ENCODE results near the gene CLIP1.
"Not testable (repeated sequence)": the region's sequence is repeated elsewhere in the genome, so short reads cannot be mapped to it uniquely, and the experiment has no call there.

Gene CLIP1
- 129 reads per million, percentile 87 among the genes with 10 or more reads in this experiment for total RNA-seq

GRCh38 chr12:122421821-122422729 lies at the start of gene CLIP1:
Gene CLIP1, minus strand, starts transcription at chr12:122422669. Its CDS starts 42,217 bp downstream, at chr12:122380452.
- peak; percentile 38 for DNase-seq

- no peak for DNase-seq
Observed at GRCh38 chr12:122471324-122472226, 49.1 kb upstream of the CLIP1 start.

- DNase-seq: not testable (repeated sequence)
Observed at GRCh38 chr12:122470576-122470975, 48.1 kb upstream of the CLIP1 start.

- not testable (repeated sequence) for DNase-seq
Observed at GRCh38 chr12:122469856-122470255, 47.4 kb upstream of the CLIP1 start.

- DNase-seq: no peak
Observed at GRCh38 chr12:122467983-122468382, 45.5 kb upstream of the CLIP1 start.

- DNase-seq: not testable (repeated sequence)
Observed at GRCh38 chr12:122464317-122465042, 42.0 kb upstream of the CLIP1 start.

GRCh38 chr12:122460641-122461040 lies 38.2 kb upstream of the CLIP1 start:
- no peak for DNase-seq

- no peak for DNase-seq
Observed at GRCh38 chr12:122460061-122460460, 37.6 kb upstream of the CLIP1 start.

- no peak for DNase-seq
Observed at GRCh38 chr12:122459211-122459610, 36.7 kb upstream of the CLIP1 start.

GRCh38 chr12:122458105-122459035 lies 35.9 kb upstream of the CLIP1 start:
- DNase-seq: no peak

GRCh38 chr12:122457627-122458026 lies 35.2 kb upstream of the CLIP1 start:
- DNase-seq: no peak

- no peak for DNase-seq
Observed at GRCh38 chr12:122454739-122455138, 32.3 kb upstream of the CLIP1 start.

- DNase-seq: no peak
Observed at GRCh38 chr12:122454250-122454721, 31.8 kb upstream of the CLIP1 start.

GRCh38 chr12:122452701-122453285 lies 30.3 kb upstream of the CLIP1 start:
- no peak for DNase-seq

- DNase-seq: no peak
Observed at GRCh38 chr12:122449317-122449716, 26.8 kb upstream of the CLIP1 start.

GRCh38 chr12:122447825-122448224 lies 25.4 kb upstream of the CLIP1 start:
- DNase-seq: not testable (repeated sequence)

GRCh38 chr12:122446390-122446789 lies 23.9 kb upstream of the CLIP1 start:
- not testable (repeated sequence) for DNase-seq

GRCh38 chr12:122444071-122444470 lies 21.6 kb upstream of the CLIP1 start:
- not testable (repeated sequence) for DNase-seq

- not testable (repeated sequence) for DNase-seq
Observed at GRCh38 chr12:122438822-122439221, 16.4 kb upstream of the CLIP1 start.

GRCh38 chr12:122437656-122438121 lies 15.2 kb upstream of the CLIP1 start:
- DNase-seq: no peak

GRCh38 chr12:122435186-122435585 lies 12.7 kb upstream of the CLIP1 start:
- DNase-seq: no peak

Measured in effector CD4-positive, alpha-beta T cell (primary cell).